Osteoblast (primary cell): ENCODE data around the gene SLC1A2. TPM values are rescaled to one million over a fixed set of nuclear protein-coding genes. Genes with fewer than 3 reads are reported as not detected.

ENCODE experiments used
- DNase-seq: peaks from one replicate; pipeline ENCODE4 v3.0.0; 2011; ENCODE audit warnings: low spot score, mixed read lengths; ENCODE audit not compliant: insufficient read length; ENCODE audit errors: missing footprints
- H2AFZ ChIP-seq: 2 replicates; pipeline ENCODE4 v1.6.0; 2011; ENCODE audit warnings: mild to moderate bottlenecking, low read length
- H3K27ac ChIP-seq: 2 replicates; pipeline ENCODE4 v1.5.1; 2011; ENCODE audit warnings: mild to moderate bottlenecking, low read depth, low read length, moderate library complexity
- H3K27me3 ChIP-seq: 2 replicates; pipeline ENCODE4 v1.6.0; 2012; ENCODE audit warnings: mild to moderate bottlenecking, control low read depth, inconsistent platforms, low read length, moderate library complexity; ENCODE audit not compliant: insufficient read depth
- H3K36me3 ChIP-seq: 2 replicates; pipeline ENCODE4 v1.5.1; 2011; ENCODE audit warnings: mild to moderate bottlenecking, low read length, control low read depth, moderate library complexity; ENCODE audit not compliant: insufficient read depth
- H3K4me1 ChIP-seq: 2 replicates; pipeline ENCODE4 v1.5.1; 2011; ENCODE audit warnings: mild to moderate bottlenecking, low read length, control low read depth, moderate library complexity; ENCODE audit not compliant: insufficient read depth
- H3K4me2 ChIP-seq: 2 replicates; pipeline ENCODE4 v1.6.0; 2011; ENCODE audit warnings: mild to moderate bottlenecking, low read length; ENCODE audit not compliant: insufficient read depth
- H3K4me3 ChIP-seq: fragments of 200-600 bp; sonication (generic); 3 replicates; pipeline ENCODE4 v1.5.1; 2012; ENCODE audit warnings: mild to moderate bottlenecking, low read length, inconsistent platforms; ENCODE audit not compliant: insufficient read depth
- H3K79me2 ChIP-seq: 2 replicates; pipeline ENCODE4 v1.6.0; 2012; ENCODE audit warnings: mild to moderate bottlenecking, low read length, control low read depth, inconsistent platforms; ENCODE audit not compliant: insufficient read depth
- H3K9me3 ChIP-seq: 2 replicates; pipeline ENCODE4 v1.5.1; 2011; ENCODE audit warnings: low read depth, low read length, control low read depth
- H4K20me1 ChIP-seq: 2 replicates; pipeline ENCODE4 v1.6.0; 2012; ENCODE audit warnings: mild to moderate bottlenecking, low read length, control low read depth; ENCODE audit not compliant: insufficient read depth
- CTCF ChIP-seq: IDR thresholded peaks from 2 replicates; pipeline ENCODE4 v1.5.1; 2011; ENCODE audit warnings: mild to moderate bottlenecking, low read depth, low read length, moderate library complexity; ENCODE audit errors: extremely low read depth
- total RNA-seq: library from RNA; depleted of rRNA; stranded (reverse); fragments of >200 nt; gene quantifications from 2 replicates; pipeline ENCODE4 v1.2.3, GENCODE V29; 2012

The SLC1A2 gene
- total RNA-seq, 1 donor = 0.72 TPM

- Histone ChIP-seq H3K36me3 (no peaks in the 10 kb centered on the region), H3K27ac (no peak overlapping the region), H3K79me2 (no peaks in the 10 kb centered on the region), H2AFZ (no peak overlapping the region), H3K27me3 (no peaks in the 10 kb centered on the region), H3K4me2 (no peak overlapping the region), H3K4me1 (peaks cover 17% of the 10 kb centered on the region), H3K9me3 (no peaks in the 10 kb centered on the region), H4K20me1 (no peaks in the 10 kb centered on the region), H3K4me3 (no peak overlapping the region)
- TF ChIP-seq CTCF = no peak
- DNase-seq = no peak
Measured at GRCh38 chr11:35348898-35349687, 70.3 kb downstream of the SLC1A2 start.

GRCh38 chr11:35347921-35348331, 71.4 kb downstream of the SLC1A2 start:
- no peaks in the 10 kb centered on the region for H3K9me3 ChIP-seq
- no peaks in the 10 kb centered on the region for H3K36me3 ChIP-seq
- no peaks in the 10 kb centered on the region for H4K20me1 ChIP-seq
- TF ChIP-seq CTCF = no peak
- H3K79me2 ChIP-seq = no peaks in the 10 kb centered on the region
- no peak overlapping the region for H3K4me2 ChIP-seq
- no peak overlapping the region for H3K4me3 ChIP-seq
- H2AFZ ChIP-seq = no peak overlapping the region
- H3K4me1 ChIP-seq = peaks cover 17% of the 10 kb centered on the region
- H3K27me3 ChIP-seq = no peaks in the 10 kb centered on the region
- H3K27ac ChIP-seq = no peak overlapping the region
- DNase-seq = no peak

GRCh38 chr11:35347173-35347878, 72.0 kb downstream of the SLC1A2 start:
- H3K9me3 ChIP-seq = no peaks in the 10 kb centered on the region
- TF ChIP-seq CTCF = no peak
- no peak overlapping the region for H3K4me3 ChIP-seq
- no peak for DNase-seq
- no peaks in the 10 kb centered on the region for H3K79me2 ChIP-seq
- no peaks in the 10 kb centered on the region for H3K36me3 ChIP-seq
- H3K27ac ChIP-seq = no peak overlapping the region
- H3K27me3 ChIP-seq = no peaks in the 10 kb centered on the region
- no peak overlapping the region for H2AFZ ChIP-seq
- no peak overlapping the region for H3K4me2 ChIP-seq
- peaks cover 12% of the 10 kb centered on the region for H3K4me1 ChIP-seq
- H4K20me1 ChIP-seq = no peaks in the 10 kb centered on the region

GRCh38 chr11:35346472-35347156, 72.7 kb downstream of the SLC1A2 start:
- Histone ChIP-seq H3K4me3 (no peak overlapping the region), H3K4me2 (no peak overlapping the region), H2AFZ (no peak overlapping the region), H3K79me2 (no peaks in the 10 kb centered on the region), H3K36me3 (no peaks in the 10 kb centered on the region), H3K9me3 (no peaks in the 10 kb centered on the region), H4K20me1 (no peaks in the 10 kb centered on the region), H3K27ac (no peak overlapping the region), H3K27me3 (no peaks in the 10 kb centered on the region), H3K4me1 (peaks cover 5% of the 10 kb centered on the region)
- no peak for DNase-seq
- TF ChIP-seq CTCF = no peak
